ENCODE data around the gene AMOTL2. TPM values are rescaled to one million over a fixed set of nuclear protein-coding genes. Genes with fewer than 3 reads are reported as not detected.

AMOTL2 gene
- total RNA-seq, 4 donors from 2014 or later: 54.5 to 99.0 (median 59.1) TPM

DNA sequence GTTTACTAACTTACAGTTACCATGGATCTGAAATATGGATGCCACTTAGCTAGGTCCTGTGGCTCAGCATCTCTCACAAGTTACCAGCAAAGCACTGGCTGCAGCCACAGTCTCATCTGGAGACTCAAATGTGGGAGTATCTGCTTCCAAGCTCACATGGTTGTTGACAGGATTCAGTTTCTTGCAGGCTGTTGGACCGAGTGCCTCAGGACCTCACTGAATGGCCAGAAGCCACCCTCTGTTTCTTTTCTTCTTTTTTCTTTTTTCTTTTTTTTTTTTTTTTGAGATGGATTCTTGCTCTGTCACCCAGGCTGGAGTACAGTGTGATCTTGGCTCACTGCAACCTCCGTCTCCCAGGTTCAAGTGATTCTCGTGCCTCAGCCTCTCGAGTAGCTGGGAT, 20.1 kb upstream of the AMOTL2 start:
- peaks cover 0 to 17% (median 4%) of the 10 kb centered on the region in 3 donors for H3K4me1 ChIP-seq
- intact Hi-C loops (cut with DNase I): no loop called here
- no peak overlapping the region for H3K4me3 ChIP-seq
- H3K9me3 ChIP-seq: peaks cover 0 to 4% (median 0%) of the 10 kb centered on the region in 3 donors
- WGBS, 2 donors: 84 to 89% methylated on average over 4 of the region's 4 CpGs
- H3K27ac ChIP-seq: no peak overlapping the region
- H3K27me3 ChIP-seq: no peaks in the 10 kb centered on the region
- TF ChIP-seq, protein P1, sequence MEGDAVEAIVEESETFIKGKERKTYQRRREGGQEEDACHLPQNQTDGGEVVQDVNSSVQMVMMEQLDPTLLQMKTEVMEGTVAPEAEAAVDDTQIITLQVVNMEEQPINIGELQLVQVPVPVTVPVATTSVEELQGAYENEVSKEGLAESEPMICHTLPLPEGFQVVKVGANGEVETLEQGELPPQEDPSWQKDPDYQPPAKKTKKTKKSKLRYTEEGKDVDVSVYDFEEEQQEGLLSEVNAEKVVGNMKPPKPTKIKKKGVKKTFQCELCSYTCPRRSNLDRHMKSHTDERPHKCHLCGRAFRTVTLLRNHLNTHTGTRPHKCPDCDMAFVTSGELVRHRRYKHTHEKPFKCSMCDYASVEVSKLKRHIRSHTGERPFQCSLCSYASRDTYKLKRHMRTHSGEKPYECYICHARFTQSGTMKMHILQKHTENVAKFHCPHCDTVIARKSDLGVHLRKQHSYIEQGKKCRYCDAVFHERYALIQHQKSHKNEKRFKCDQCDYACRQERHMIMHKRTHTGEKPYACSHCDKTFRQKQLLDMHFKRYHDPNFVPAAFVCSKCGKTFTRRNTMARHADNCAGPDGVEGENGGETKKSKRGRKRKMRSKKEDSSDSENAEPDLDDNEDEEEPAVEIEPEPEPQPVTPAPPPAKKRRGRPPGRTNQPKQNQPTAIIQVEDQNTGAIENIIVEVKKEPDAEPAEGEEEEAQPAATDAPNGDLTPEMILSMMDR (IDR thresholded peaks at IDR 0.05): no peak
- no peak for TF ChIP-seq POLR2A (IDR thresholded peaks at IDR 0.05)
- H3K36me3 ChIP-seq: no peaks in the 10 kb centered on the region
- no peak for DNase-seq

DNA sequence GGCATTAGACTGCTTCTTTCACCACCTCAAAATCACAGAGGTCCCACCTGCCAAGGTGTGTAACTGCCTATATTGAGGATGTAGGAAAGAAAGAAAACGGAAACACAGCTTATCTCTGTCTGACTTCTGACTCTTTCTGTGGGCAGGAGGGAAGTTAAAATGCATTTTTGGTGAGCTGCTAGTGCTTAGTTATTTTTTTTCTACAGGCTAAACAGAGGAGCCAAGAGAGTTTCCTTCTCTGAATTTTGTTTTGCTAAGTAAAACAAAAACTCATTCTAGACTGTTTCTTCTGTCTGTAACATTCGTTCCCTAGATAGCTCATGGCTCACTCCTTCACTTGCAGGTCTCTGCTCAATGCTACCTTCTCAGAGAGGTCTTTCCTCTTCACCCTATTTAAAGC, 18.8 kb upstream of the AMOTL2 start:
- H3K36me3 ChIP-seq: no peaks in the 10 kb centered on the region
- DNase-seq: no peak
- H3K9me3 ChIP-seq: peaks cover 0 to 4% (median 0%) of the 10 kb centered on the region in 3 donors
- H3K27me3 ChIP-seq: no peaks in the 10 kb centered on the region
- 40 to 46% methylated on average over 2 of the region's 2 CpGs for WGBS, 2 donors
- no peak overlapping the region for H3K4me3 ChIP-seq
- peak overlapping the region in 2 of 4 donors; percentile 15 to 48 for H3K27ac ChIP-seq
- intact Hi-C loops (cut with DNase I): no loop called here
- H3K4me1 ChIP-seq: peaks cover 0 to 28% (median 4%) of the 10 kb centered on the region in 3 donors
- TF ChIP-seq, protein P1 (IDR thresholded peaks at IDR 0.05): no peak
- TF ChIP-seq POLR2A (IDR thresholded peaks at IDR 0.05): no peak

DNA sequence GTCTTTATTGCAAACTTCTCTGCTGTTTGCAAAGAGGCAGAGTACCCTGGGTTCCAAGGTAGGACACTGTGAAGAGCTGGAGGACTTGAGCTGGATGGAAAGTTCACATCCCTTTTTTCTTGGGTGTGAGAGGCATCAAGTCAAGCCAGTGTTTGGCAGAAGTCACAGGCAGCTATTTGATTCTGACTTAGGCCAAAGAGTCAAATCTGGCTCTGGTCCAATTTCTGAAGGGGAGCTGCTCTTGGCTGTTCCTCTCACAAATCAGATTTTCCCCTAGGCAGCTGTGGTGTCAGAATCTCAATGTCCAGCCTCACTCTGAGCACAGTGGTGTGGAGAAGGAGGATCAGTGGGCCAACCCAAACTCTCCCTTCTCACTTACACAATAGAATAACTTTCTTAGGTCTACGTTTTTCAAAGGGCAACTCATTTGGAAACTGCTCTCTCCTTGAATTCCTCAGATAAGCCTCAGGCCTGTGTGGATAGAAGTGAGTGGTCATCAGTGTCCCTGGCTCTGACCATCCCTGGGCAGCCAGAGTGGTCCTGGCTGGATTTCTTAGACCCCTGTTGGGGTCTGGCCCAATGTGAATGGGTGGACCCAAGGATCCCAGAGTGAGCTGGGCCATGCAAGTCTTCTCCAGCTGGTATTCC, 18.2 kb upstream of the AMOTL2 start:
- H3K9me3 ChIP-seq: peaks cover 0 to 4% (median 0%) of the 10 kb centered on the region in 3 donors
- no peak overlapping the region for H3K4me3 ChIP-seq
- WGBS, 2 donors: 33 to 44% methylated on average over 1 of the region's 1 CpG
- H3K4me1 ChIP-seq: peaks cover 0 to 28% (median 4%) of the 10 kb centered on the region in 3 donors
- no peaks in the 10 kb centered on the region for H3K27me3 ChIP-seq
- intact Hi-C loops (cut with DNase I): no loop called here
- H3K27ac ChIP-seq: peak overlapping the region in 2 of 4 donors; percentile 15 to 48
- DNase-seq: no peak
- TF ChIP-seq, protein P1 (IDR thresholded peaks at IDR 0.05): no peak
- TF ChIP-seq POLR2A (IDR thresholded peaks at IDR 0.05): no peak
- no peaks in the 10 kb centered on the region for H3K36me3 ChIP-seq

DNA sequence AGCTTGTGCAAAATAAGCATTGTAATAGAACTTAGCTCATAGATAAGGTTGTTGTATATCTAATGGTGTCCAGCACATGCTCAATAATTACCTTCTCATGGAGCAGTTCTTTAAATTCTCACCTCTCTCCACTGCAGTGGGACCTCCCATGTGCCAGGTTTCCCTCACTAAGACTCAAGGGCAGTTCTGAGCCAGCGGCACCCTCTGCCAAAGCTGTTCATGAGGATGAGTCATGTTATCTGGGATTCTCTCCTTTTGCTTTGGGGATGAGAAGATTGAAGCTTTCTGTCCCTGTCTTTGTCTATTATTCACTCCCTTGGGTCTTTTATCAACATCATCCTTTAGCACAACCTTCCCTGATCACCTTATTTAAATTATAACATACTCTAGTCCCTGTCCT, 15.6 kb upstream of the AMOTL2 start:
- WGBS, 2 donors: 50% methylated on average over 1 of the region's 1 CpG; no CpG with 5 or more reads in 1 of the 2 donors
- peaks cover 0 to 24% (median 4%) of the 10 kb centered on the region in 3 donors for H3K4me1 ChIP-seq
- no peaks in the 10 kb centered on the region for H3K27me3 ChIP-seq
- no peak for TF ChIP-seq POLR2A (IDR thresholded peaks at IDR 0.05)
- TF ChIP-seq, protein P1 (IDR thresholded peaks at IDR 0.05): no peak
- intact Hi-C loops (cut with DNase I): no loop called here
- no peaks in the 10 kb centered on the region for H3K36me3 ChIP-seq
- peaks cover 0 to 4% (median 0%) of the 10 kb centered on the region in 3 donors for H3K9me3 ChIP-seq
- no peak overlapping the region for H3K27ac ChIP-seq
- H3K4me3 ChIP-seq: no peak overlapping the region
- no peak for DNase-seq

DNA sequence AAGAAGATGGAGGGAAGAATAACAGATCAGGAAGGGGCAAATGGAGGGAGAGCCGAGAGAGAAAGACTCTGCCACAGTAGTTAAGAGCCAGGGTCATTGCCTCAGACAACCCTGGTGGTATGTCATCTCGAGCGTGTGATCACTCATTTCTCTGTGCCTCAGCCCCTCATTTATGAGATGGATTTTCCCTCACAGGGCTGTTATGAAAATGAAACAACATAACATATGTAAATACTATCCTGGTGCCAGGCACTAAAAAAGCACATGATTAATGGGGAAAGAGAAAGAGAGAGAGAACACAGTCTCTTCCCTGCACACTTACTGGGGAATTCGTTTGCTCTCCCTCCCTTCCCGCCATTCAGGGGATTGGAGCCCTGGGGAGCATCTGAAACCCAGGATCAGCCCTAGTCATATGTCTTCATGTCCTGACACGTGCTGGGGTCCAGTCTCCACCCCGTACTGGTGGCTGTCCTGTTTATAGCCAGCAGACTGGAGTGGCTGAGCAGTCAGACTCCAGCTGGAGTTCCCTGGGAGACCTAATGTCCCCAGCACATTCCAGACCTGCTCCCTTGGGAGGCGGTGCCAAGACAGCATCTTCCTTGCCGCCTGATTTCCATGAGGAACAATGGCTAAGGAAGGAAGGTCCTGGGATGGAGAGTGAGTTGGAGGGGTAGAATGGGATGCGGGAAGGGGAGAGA, 14.7 kb upstream of the AMOTL2 start:
- TF ChIP-seq POLR2A (IDR thresholded peaks at IDR 0.05): no peak
- TF ChIP-seq, protein P1 (IDR thresholded peaks at IDR 0.05): no peak
- WGBS, 2 donors: 45 to 65% methylated on average over 8 to 10 of the region's 10 CpGs
- no peak overlapping the region for H3K27ac ChIP-seq
- H3K4me1 ChIP-seq: peaks cover 0 to 23% (median 4%) of the 10 kb centered on the region in 3 donors
- H3K4me3 ChIP-seq: no peak overlapping the region
- no peaks in the 10 kb centered on the region for H3K36me3 ChIP-seq
- intact Hi-C loops (cut with DNase I): no loop called here
- H3K9me3 ChIP-seq: peaks cover 0 to 4% (median 0%) of the 10 kb centered on the region in 3 donors
- H3K27me3 ChIP-seq: no peaks in the 10 kb centered on the region
- DNase-seq: no peak

Data from esophagus squamous epithelium (tissue), 5 donors.